Measurements from ENCODE around the gene AGTR1. TPM values are rescaled to one million over a fixed set of nuclear protein-coding genes. Genes with fewer than 3 reads are reported as not detected.
"Not testable (repeated sequence)": the region's sequence is repeated elsewhere in the genome, so short reads cannot be mapped to it uniquely, and the experiment has no call there.

The AGTR1 gene
- total and polyA plus RNA-seq, 4 donors, result 2.9 to 17.9 (median 3.7) TPM

- H3K27ac ChIP-seq (ENCODE audit: low read depth in 1 of 2, low read length in 1 of 2), result no peak overlapping the region
- no peak for ATAC-seq (ENCODE audit: insufficient read depth, low FRiP score)
Observed at GRCh38 chr3:148772361-148772760, 74.7 kb downstream of the AGTR1 start.

GRCh38 chr3:148772835-148773234 is 75.1 kb downstream of the AGTR1 start:
- ATAC-seq (ENCODE audit: insufficient read depth, low FRiP score) (no peak), DNase-seq (no peak)
- H3K4me1 ChIP-seq (ENCODE audit: control insufficient read depth in 5 of 5, insufficient read depth in 5 of 5, low read length in 5 of 5), result no peaks in the 10 kb centered on the region
- no peak for TF ChIP-seq CTCF (IDR thresholded peaks at IDR 0.05; ENCODE audit: control extremely low read depth, extremely low read depth)
- H3K9me3 ChIP-seq (ENCODE audit: control insufficient read depth in 4 of 4, insufficient read depth in 3 of 4, low read length in 3 of 4), result peaks cover 0 to 3% (median 2%) of the 10 kb centered on the region in 4 donors
- H3K27ac ChIP-seq (ENCODE audit: low read depth in 1 of 2, low read length in 1 of 2), result no peak overlapping the region
- no peaks in the 10 kb centered on the region for H3K27me3 ChIP-seq (ENCODE audit: control insufficient read depth in 3 of 3, insufficient read depth in 3 of 3, low read length in 2 of 3)
- H3K9ac ChIP-seq (ENCODE audit: insufficient read depth in 1 of 2, low read length in 2 of 2), result no peak overlapping the region
- no peaks in the 10 kb centered on the region for H3K36me3 ChIP-seq (ENCODE audit: control insufficient read depth in 4 of 4, insufficient read depth in 4 of 4, low read length in 4 of 4)
- no peak overlapping the region for H3K4me3 ChIP-seq

More at GRCh38 chr3:148772361-148772760, 74.7 kb downstream of the AGTR1 start:
- Histone ChIP-seq H3K4me3 (no peak overlapping the region), H3K4me1 (ENCODE audit: control insufficient read depth in 5 of 5, insufficient read depth in 5 of 5, low read length in 5 of 5) (no peaks in the 10 kb centered on the region), H3K36me3 (ENCODE audit: control insufficient read depth in 4 of 4, insufficient read depth in 4 of 4, low read length in 4 of 4) (no peaks in the 10 kb centered on the region), H3K9me3 (ENCODE audit: control insufficient read depth in 4 of 4, insufficient read depth in 3 of 4, low read length in 3 of 4) (peaks cover 0 to 3% (median 2%) of the 10 kb centered on the region in 4 donors), H3K9ac (ENCODE audit: insufficient read depth in 1 of 2, low read length in 2 of 2) (no peak overlapping the region), H3K27me3 (ENCODE audit: control insufficient read depth in 3 of 3, insufficient read depth in 3 of 3, low read length in 2 of 3) (no peaks in the 10 kb centered on the region)
- DNase-seq, result no peak
- TF ChIP-seq CTCF (IDR thresholded peaks at IDR 0.05; ENCODE audit: control extremely low read depth, extremely low read depth), result no peak
- WGBS, 2 donors, result 44% methylated on average over 2 of the region's 2 CpGs

GRCh38 chr3:148773805-148774204 is 76.1 kb downstream of the AGTR1 start:
- no peak for DNase-seq
- H3K9me3 ChIP-seq (ENCODE audit: control insufficient read depth in 4 of 4, insufficient read depth in 3 of 4, low read length in 3 of 4), result peaks cover 0 to 3% (median 1%) of the 10 kb centered on the region in 4 donors
- WGBS, 2 donors, result 80 to 82% methylated on average over 2 of the region's 2 CpGs
- no peak for TF ChIP-seq CTCF (IDR thresholded peaks at IDR 0.05; ENCODE audit: control extremely low read depth, extremely low read depth)
- H3K4me3 ChIP-seq, result no peak overlapping the region
- no peaks in the 10 kb centered on the region for H3K4me1 ChIP-seq (ENCODE audit: control insufficient read depth in 5 of 5, insufficient read depth in 5 of 5, low read length in 5 of 5)
- H3K9ac ChIP-seq (ENCODE audit: insufficient read depth in 1 of 2, low read length in 2 of 2), result no peak overlapping the region
- H3K36me3 ChIP-seq (ENCODE audit: control insufficient read depth in 4 of 4, insufficient read depth in 4 of 4, low read length in 4 of 4), result no peaks in the 10 kb centered on the region
- H3K27me3 ChIP-seq (ENCODE audit: control insufficient read depth in 3 of 3, insufficient read depth in 3 of 3, low read length in 2 of 3), result no peaks in the 10 kb centered on the region
- no peak for ATAC-seq (ENCODE audit: insufficient read depth, low FRiP score)
- no peak overlapping the region for H3K27ac ChIP-seq (ENCODE audit: low read depth in 1 of 2, low read length in 1 of 2)

- WGBS, 2 donors, result 93 to 99% methylated on average over 3 of the region's 3 CpGs
- Histone ChIP-seq H3K4me1 (ENCODE audit: control insufficient read depth in 5 of 5, insufficient read depth in 5 of 5, low read length in 5 of 5) (no peaks in the 10 kb centered on the region), H3K9me3 (ENCODE audit: control insufficient read depth in 4 of 4, insufficient read depth in 3 of 4, low read length in 3 of 4) (no peaks in the 10 kb centered on the region), H3K36me3 (ENCODE audit: control insufficient read depth in 4 of 4, insufficient read depth in 4 of 4, low read length in 4 of 4) (no peaks in the 10 kb centered on the region), H3K4me3 (no peak overlapping the region), H3K27me3 (ENCODE audit: control insufficient read depth in 3 of 3, insufficient read depth in 3 of 3, low read length in 2 of 3) (no peaks in the 10 kb centered on the region), H3K9ac (ENCODE audit: insufficient read depth in 1 of 2, low read length in 2 of 2) (no peak overlapping the region), H3K27ac (ENCODE audit: low read depth in 1 of 2, low read length in 1 of 2) (no peak overlapping the region)
- no peak for TF ChIP-seq CTCF (IDR thresholded peaks at IDR 0.05; ENCODE audit: control extremely low read depth, extremely low read depth)
- no peak for DNase-seq
- ATAC-seq (ENCODE audit: insufficient read depth, low FRiP score), result no peak
Observed at GRCh38 chr3:148778926-148779325, 81.2 kb downstream of the AGTR1 start.

- 51 to 74% methylated on average over 6 of the region's 6 CpGs for WGBS, 2 donors
- not testable (repeated sequence) for H3K9me3 ChIP-seq (ENCODE audit: control insufficient read depth in 4 of 4, insufficient read depth in 3 of 4, low read length in 3 of 4); H3K36me3 ChIP-seq (ENCODE audit: control insufficient read depth in 4 of 4, insufficient read depth in 4 of 4, low read length in 4 of 4); ATAC-seq (ENCODE audit: insufficient read depth, low FRiP score); DNase-seq; H3K27ac ChIP-seq (ENCODE audit: low read depth in 1 of 2, low read length in 1 of 2); H3K9ac ChIP-seq (ENCODE audit: insufficient read depth in 1 of 2, low read length in 2 of 2); H3K4me1 ChIP-seq (ENCODE audit: control insufficient read depth in 5 of 5, insufficient read depth in 5 of 5, low read length in 5 of 5); H3K27me3 ChIP-seq (ENCODE audit: control insufficient read depth in 3 of 3, insufficient read depth in 3 of 3, low read length in 2 of 3); H3K4me3 ChIP-seq
Observed at GRCh38 chr3:148785026-148785425, 87.3 kb downstream of the AGTR1 start.

- ATAC-seq (ENCODE audit: insufficient read depth, low FRiP score); H3K4me3 ChIP-seq; H3K36me3 ChIP-seq (ENCODE audit: control insufficient read depth in 4 of 4, insufficient read depth in 4 of 4, low read length in 4 of 4); H3K27me3 ChIP-seq (ENCODE audit: control insufficient read depth in 3 of 3, insufficient read depth in 3 of 3, low read length in 2 of 3); H3K9me3 ChIP-seq (ENCODE audit: control insufficient read depth in 4 of 4, insufficient read depth in 3 of 4, low read length in 3 of 4); H3K9ac ChIP-seq (ENCODE audit: insufficient read depth in 1 of 2, low read length in 2 of 2); H3K27ac ChIP-seq (ENCODE audit: low read depth in 1 of 2, low read length in 1 of 2); DNase-seq: not testable (repeated sequence)
- peaks cover 0 to 14% (median 0%) of the 10 kb centered on the region in 5 donors for H3K4me1 ChIP-seq (ENCODE audit: control insufficient read depth in 5 of 5, insufficient read depth in 5 of 5, low read length in 5 of 5)
- 89 to 97% methylated on average over 9 of the region's 9 CpGs for WGBS, 2 donors
Observed at GRCh38 chr3:148786159-148786558, 88.5 kb downstream of the AGTR1 start.
